Inflammatory macrophage treated with lipopolysaccharide for 4 hours (primary cell): ENCODE results near the gene SLC24A2.

ENCODE experiments used
- DNase-seq: peaks from one replicate; pipeline ENCODE4 v3.0.0-alpha.2; 2020

Gene SLC24A2

DNA sequence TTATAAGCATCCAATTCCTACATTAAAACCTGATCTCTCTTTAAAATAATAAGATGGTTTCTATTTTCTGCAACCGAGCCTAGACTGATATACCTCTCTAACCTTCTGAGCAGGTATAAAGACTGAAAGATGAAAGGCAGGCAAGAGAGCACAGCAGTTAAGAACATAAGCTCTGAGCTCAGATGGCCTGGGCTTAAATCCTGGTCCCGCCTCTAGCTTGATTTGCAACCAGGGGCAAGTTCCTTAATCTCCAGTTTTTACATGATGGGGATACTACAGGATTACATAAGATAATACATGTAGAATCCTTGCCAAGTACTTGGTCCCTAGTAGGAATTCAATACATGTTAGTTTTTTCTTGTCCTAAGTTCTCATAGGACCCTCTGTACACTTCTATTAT is 33.9 kb downstream of the SLC24A2 start:
- DNase-seq = no peak

DNA sequence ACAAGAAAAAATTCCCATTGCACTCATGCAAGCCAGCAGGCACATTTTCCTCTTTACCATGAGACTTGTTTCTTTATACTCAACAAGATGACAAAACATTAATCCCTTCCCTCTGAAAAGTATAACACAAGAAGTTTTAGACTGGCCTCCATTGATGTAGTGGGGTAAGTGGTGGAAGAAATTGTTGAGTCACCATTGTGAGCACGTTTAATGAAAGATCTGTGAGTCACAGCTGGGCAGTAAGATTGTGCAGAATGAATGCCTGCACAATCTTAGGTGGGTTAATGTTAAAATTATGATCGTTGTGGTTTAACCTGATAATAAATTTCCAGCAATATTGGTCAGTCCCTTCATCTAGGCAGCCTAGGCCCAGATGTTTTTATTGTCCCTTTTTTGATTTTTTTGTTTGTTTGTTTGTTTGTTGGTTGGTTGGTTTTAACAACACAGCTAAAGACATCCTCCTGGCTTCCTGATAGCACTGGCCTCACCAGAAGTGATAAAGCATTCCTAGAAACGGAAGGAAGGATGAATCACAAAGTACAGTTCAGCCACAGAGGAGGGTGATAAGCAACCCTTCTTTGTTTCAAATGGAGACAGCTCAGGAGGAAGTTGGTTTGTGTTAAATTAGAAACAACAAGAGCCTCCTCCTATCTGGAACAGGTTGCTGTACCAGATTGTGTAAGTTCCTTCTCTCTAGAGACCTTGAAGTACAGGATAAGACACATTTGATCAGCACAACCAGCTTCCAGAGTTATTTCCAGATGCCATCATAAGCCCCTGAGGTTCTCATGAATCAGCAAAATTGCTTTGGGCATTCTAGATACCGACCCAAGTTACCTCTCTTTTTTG is 40.3 kb downstream of the SLC24A2 start:
- no peak for DNase-seq

DNA sequence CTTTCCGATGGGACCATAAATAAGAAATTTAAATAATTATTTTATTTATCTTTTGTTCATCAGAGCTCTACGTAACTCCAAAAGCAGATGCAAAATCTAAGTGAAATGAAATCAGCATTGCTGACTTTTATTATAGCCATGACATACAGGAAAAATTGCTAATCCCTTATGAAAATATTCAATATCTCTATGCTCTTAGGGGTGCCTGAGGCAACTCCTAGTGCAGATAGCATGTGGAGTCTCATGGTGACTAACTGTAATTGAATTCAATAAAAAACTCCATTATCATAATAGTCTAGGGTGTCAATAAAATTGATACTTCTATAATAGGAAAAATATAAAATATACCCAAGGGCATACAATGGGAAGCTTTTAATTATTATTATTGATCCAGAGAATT is 42.6 kb downstream of the SLC24A2 start:
- DNase-seq = no peak

DNA sequence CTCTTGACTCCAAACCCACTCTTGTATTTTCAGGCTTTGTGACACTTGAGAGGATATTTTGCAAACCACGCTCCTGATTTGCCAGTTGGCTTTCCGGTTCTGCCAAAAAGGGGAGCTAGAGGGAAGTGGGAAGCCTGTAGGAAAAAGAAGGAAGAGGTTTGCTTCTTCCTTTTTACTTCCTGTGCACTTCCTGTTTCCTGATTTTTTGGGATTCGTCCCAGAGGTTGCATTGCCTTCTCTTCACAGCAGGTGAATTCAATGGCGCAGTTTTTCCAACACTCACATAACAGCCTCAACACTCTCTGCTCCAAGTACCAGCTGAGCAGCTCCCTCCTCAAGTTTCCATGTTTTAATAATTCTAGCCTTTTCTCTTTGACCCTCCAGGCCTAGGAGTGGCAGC is 47.7 kb downstream of the SLC24A2 start:
- DNase-seq = no peak
